ENCODE results near the gene TNRC6A.
A peak's percentile ranks its signal among the peaks of the same experiment; 100 is the strongest.

TNRC6A gene

GRCh38 chr16:24761526-24761925, 32.1 kb downstream of the TNRC6A start:
- Histone ChIP-seq H3K36me3 (ENCODE audit: control insufficient read depth, insufficient read depth, low read length, severe bottlenecking) (peaks cover 79% of the 10 kb centered on the region), H3K4me3 (ENCODE audit: low read length) (no peak overlapping the region), H3K9me3 (ENCODE audit: control insufficient read depth, low read length) (no peaks in the 10 kb centered on the region), H3K9ac (ENCODE audit: low read length) (no peak overlapping the region), H3K4me1 (ENCODE audit: control insufficient read depth, insufficient read depth, low read length) (peaks cover 7% of the 10 kb centered on the region), H3K27me3 (replicated peaks; ENCODE audit: control insufficient read depth, insufficient read depth, low read length) (no peaks in the 10 kb centered on the region)
- no peak for DNase-seq (ENCODE audit: low read depth)

DNA sequence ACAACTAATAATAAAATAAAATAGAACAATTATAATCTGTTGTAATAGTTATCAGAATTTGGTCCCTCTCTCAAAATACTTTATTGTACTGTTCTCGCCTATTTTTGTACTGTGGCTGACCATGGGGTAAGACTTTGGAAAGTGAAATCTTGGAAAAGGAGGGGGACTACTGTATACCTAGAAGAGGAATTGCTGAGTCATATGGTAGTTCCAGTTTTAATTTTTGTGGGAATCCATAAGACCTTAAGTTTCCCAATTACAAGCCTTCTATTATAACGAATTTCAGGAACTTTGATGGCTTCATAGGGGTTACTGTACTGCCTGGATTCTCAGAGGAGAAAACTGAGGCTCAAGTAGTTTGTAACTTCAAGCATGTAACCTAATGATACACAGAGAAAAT, 35.5 kb downstream of the TNRC6A start:
- Histone ChIP-seq H3K4me3 (ENCODE audit: low read length) (no peak overlapping the region), H3K9me3 (ENCODE audit: control insufficient read depth, low read length) (no peaks in the 10 kb centered on the region), H3K9ac (ENCODE audit: low read length) (no peak overlapping the region), H3K4me1 (ENCODE audit: control insufficient read depth, insufficient read depth, low read length) (peaks cover 9% of the 10 kb centered on the region), H3K27me3 (replicated peaks; ENCODE audit: control insufficient read depth, insufficient read depth, low read length) (no peaks in the 10 kb centered on the region), H3K36me3 (ENCODE audit: control insufficient read depth, insufficient read depth, low read length, severe bottlenecking) (peaks cover 77% of the 10 kb centered on the region)
- DNase-seq (ENCODE audit: low read depth): no peak

DNA sequence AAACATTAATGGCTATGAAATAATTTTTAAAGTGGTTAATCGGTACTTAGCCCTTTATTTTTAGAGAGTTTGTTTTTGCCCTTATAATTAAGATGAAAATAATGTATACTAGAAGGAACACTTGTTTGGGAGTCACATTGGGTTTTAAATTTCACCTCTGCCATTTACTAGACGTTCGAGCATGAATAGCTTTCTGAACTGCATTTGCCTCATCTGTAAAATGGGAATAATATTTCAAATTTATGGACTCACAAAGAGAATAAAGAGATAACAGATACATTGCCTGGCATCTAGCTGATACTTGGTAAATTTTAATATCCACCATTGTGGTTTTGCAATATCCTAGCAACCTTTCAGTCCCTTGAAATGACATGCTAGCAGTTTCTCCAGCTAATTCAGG, 36.6 kb downstream of the TNRC6A start:
- Histone ChIP-seq H3K9me3 (ENCODE audit: control insufficient read depth, low read length) (no peaks in the 10 kb centered on the region), H3K27me3 (replicated peaks; ENCODE audit: control insufficient read depth, insufficient read depth, low read length) (no peaks in the 10 kb centered on the region), H3K4me1 (ENCODE audit: control insufficient read depth, insufficient read depth, low read length) (peaks cover 11% of the 10 kb centered on the region), H3K9ac (ENCODE audit: low read length) (no peak overlapping the region), H3K4me3 (ENCODE audit: low read length) (no peak overlapping the region), H3K36me3 (ENCODE audit: control insufficient read depth, insufficient read depth, low read length, severe bottlenecking) (peaks cover 67% of the 10 kb centered on the region)
- DNase-seq (ENCODE audit: low read depth): no peak

DNA sequence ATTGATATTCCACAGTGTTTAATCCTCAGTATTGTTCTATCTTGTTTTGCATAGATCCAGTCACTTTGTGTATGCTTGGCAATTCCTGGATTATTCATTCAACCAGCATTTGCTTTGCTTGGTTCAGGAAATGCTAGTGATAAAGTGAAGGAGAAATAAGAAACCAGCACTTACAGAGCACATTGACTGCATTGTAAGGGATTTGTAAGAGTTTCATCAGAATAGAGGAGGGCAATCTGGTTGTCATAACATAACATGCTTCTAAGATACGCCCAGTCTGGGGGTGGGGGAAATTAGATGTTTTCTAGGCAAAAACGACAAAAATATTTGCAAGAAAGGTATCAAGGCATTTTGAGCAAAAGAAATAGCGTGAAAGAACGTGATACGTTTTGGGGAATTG, 40.4 kb downstream of the TNRC6A start:
- no peaks in the 10 kb centered on the region for H3K9me3 ChIP-seq (ENCODE audit: control insufficient read depth, low read length)
- peak; percentile 67 for DNase-seq (ENCODE audit: low read depth)
- no peaks in the 10 kb centered on the region for H3K27me3 ChIP-seq (replicated peaks; ENCODE audit: control insufficient read depth, insufficient read depth, low read length)
- H3K4me3 ChIP-seq (ENCODE audit: low read length): peak overlapping the region; percentile 34
- H3K9ac ChIP-seq (ENCODE audit: low read length): no peak overlapping the region
- peaks cover 58% of the 10 kb centered on the region for H3K36me3 ChIP-seq (ENCODE audit: control insufficient read depth, insufficient read depth, low read length, severe bottlenecking)
- peaks cover 11% of the 10 kb centered on the region for H3K4me1 ChIP-seq (ENCODE audit: control insufficient read depth, insufficient read depth, low read length)

- no peak overlapping the region for H3K9ac ChIP-seq (ENCODE audit: low read length)
- H3K4me1 ChIP-seq (ENCODE audit: control insufficient read depth, insufficient read depth, low read length): peaks cover 26% of the 10 kb centered on the region
- peaks cover 50% of the 10 kb centered on the region for H3K36me3 ChIP-seq (ENCODE audit: control insufficient read depth, insufficient read depth, low read length, severe bottlenecking)
- no peaks in the 10 kb centered on the region for H3K27me3 ChIP-seq (replicated peaks; ENCODE audit: control insufficient read depth, insufficient read depth, low read length)
- DNase-seq (ENCODE audit: low read depth): peak; percentile 54
- no peak overlapping the region for H3K4me3 ChIP-seq (ENCODE audit: low read length)
- H3K9me3 ChIP-seq (ENCODE audit: control insufficient read depth, low read length): no peaks in the 10 kb centered on the region
These were observed 41.8 kb downstream of the TNRC6A start for GRCh38 chr16:24771132-24771778.

DNA sequence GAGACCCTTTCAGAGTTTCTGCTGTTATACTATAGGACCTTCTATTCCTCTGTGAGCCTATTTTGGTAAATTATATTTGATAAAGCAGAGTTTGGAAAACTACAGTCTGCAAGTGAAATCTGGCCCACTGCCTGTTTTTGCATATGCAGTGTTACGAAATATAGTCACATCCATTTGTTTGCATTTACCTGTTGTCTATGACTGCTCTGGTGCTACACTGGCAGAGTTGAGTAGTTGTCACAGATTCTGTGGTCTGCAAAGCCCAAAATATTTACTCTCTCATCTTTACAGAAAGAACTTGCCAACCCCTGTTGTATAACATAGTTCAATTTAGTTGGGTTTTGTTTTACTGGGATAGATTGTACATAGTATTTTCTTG, 42.3 kb downstream of the TNRC6A start:
- Histone ChIP-seq H3K9me3 (ENCODE audit: control insufficient read depth, low read length) (no peaks in the 10 kb centered on the region), H3K4me1 (ENCODE audit: control insufficient read depth, insufficient read depth, low read length) (peaks cover 31% of the 10 kb centered on the region), H3K9ac (ENCODE audit: low read length) (no peak overlapping the region), H3K36me3 (ENCODE audit: control insufficient read depth, insufficient read depth, low read length, severe bottlenecking) (peaks cover 46% of the 10 kb centered on the region), H3K4me3 (ENCODE audit: low read length) (no peak overlapping the region), H3K27me3 (replicated peaks; ENCODE audit: control insufficient read depth, insufficient read depth, low read length) (no peaks in the 10 kb centered on the region)
- DNase-seq (ENCODE audit: low read depth): peak; percentile 46

DNA sequence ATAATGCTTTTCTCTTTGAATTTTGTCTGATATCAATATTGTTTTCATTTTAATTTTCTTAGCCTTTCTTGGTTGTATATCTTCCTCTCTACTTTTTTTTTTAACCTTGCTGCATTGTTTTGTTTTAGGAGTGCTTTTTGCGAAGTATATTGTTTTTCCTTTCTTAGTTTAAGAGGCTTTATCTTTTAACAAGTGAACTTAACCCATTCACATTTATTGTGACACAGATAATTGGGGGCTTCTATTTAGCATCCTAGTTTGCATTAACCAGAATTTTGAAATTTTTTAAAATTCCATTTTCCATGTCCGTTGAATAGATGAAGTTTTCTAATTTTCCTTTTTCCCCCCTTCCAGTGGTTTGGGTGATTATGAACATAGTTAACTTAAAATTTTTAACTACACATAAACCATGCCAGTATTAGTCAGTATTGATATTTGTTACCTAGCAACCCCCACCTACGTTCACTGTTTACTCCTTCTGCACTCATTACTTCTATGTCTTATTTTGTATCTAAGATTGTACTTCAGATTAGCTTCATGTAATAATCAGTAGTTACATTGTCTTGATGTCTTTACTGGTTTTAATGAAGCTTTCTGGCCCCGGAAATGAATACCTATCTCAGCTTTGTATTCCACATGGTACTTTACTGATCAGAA, 44.4 kb downstream of the TNRC6A start:
- Histone ChIP-seq H3K9ac (ENCODE audit: low read length) (no peak overlapping the region), H3K36me3 (ENCODE audit: control insufficient read depth, insufficient read depth, low read length, severe bottlenecking) (peaks cover 55% of the 10 kb centered on the region), H3K4me1 (ENCODE audit: control insufficient read depth, insufficient read depth, low read length) (peaks cover 44% of the 10 kb centered on the region), H3K4me3 (ENCODE audit: low read length) (no peak overlapping the region), H3K9me3 (ENCODE audit: control insufficient read depth, low read length) (no peaks in the 10 kb centered on the region), H3K27me3 (replicated peaks; ENCODE audit: control insufficient read depth, insufficient read depth, low read length) (no peaks in the 10 kb centered on the region)
- no peak for DNase-seq (ENCODE audit: low read depth)

- Histone ChIP-seq H3K9ac (ENCODE audit: low read length) (no peak overlapping the region), H3K4me3 (ENCODE audit: low read length) (no peak overlapping the region), H3K27me3 (replicated peaks; ENCODE audit: control insufficient read depth, insufficient read depth, low read length) (no peaks in the 10 kb centered on the region), H3K4me1 (ENCODE audit: control insufficient read depth, insufficient read depth, low read length) (peaks cover 43% of the 10 kb centered on the region), H3K36me3 (ENCODE audit: control insufficient read depth, insufficient read depth, low read length, severe bottlenecking) (peaks cover 61% of the 10 kb centered on the region), H3K9me3 (ENCODE audit: control insufficient read depth, low read length) (no peaks in the 10 kb centered on the region)
- DNase-seq (ENCODE audit: low read depth): no peak
These were observed 45.1 kb downstream of the TNRC6A start for GRCh38 chr16:24774510-24774909.

GRCh38 chr16:24775455-24775854, 46.0 kb downstream of the TNRC6A start:
- Histone ChIP-seq H3K27me3 (replicated peaks; ENCODE audit: control insufficient read depth, insufficient read depth, low read length) (no peaks in the 10 kb centered on the region), H3K4me1 (ENCODE audit: control insufficient read depth, insufficient read depth, low read length) (peaks cover 36% of the 10 kb centered on the region), H3K36me3 (ENCODE audit: control insufficient read depth, insufficient read depth, low read length, severe bottlenecking) (peaks cover 66% of the 10 kb centered on the region), H3K9me3 (ENCODE audit: control insufficient read depth, low read length) (no peaks in the 10 kb centered on the region), H3K4me3 (ENCODE audit: low read length) (peak overlapping the region; percentile 40), H3K9ac (ENCODE audit: low read length) (no peak overlapping the region)
- peak; percentile 80 for DNase-seq (ENCODE audit: low read depth)

GRCh38 chr16:24776501-24777220, 47.2 kb downstream of the TNRC6A start:
- peaks cover 72% of the 10 kb centered on the region for H3K36me3 ChIP-seq (ENCODE audit: control insufficient read depth, insufficient read depth, low read length, severe bottlenecking)
- no peak for DNase-seq (ENCODE audit: low read depth)

GRCh38 chr16:24778671-24779070, 49.2 kb downstream of the TNRC6A start:
- peaks cover 41% of the 10 kb centered on the region for H3K4me1 ChIP-seq (ENCODE audit: control insufficient read depth, insufficient read depth, low read length)
- H3K36me3 ChIP-seq (ENCODE audit: control insufficient read depth, insufficient read depth, low read length, severe bottlenecking): peaks cover 74% of the 10 kb centered on the region
- no peak overlapping the region for H3K9ac ChIP-seq (ENCODE audit: low read length)
- H3K9me3 ChIP-seq (ENCODE audit: control insufficient read depth, low read length): no peaks in the 10 kb centered on the region
- H3K4me3 ChIP-seq (ENCODE audit: low read length): no peak overlapping the region
- H3K27me3 ChIP-seq (replicated peaks; ENCODE audit: control insufficient read depth, insufficient read depth, low read length): no peaks in the 10 kb centered on the region
- no peak for DNase-seq (ENCODE audit: low read depth)

More at GRCh38 chr16:24776501-24777220, 47.2 kb downstream of the TNRC6A start:
- Histone ChIP-seq H3K4me3 (ENCODE audit: low read length) (no peak overlapping the region), H3K9ac (ENCODE audit: low read length) (no peak overlapping the region), H3K9me3 (ENCODE audit: control insufficient read depth, low read length) (no peaks in the 10 kb centered on the region), H3K4me1 (ENCODE audit: control insufficient read depth, insufficient read depth, low read length) (peaks cover 41% of the 10 kb centered on the region), H3K27me3 (replicated peaks; ENCODE audit: control insufficient read depth, insufficient read depth, low read length) (no peaks in the 10 kb centered on the region)
